Stimulated activated CD4-positive, alpha-beta T cell treated with anti-CD3 and anti-CD28 coated beads, TNF-alpha, amount 100 ng/mL, for 48 hours (primary cell): Measurements from ENCODE around the gene REV1.
"Not testable (repeated sequence)": the region's sequence is repeated elsewhere in the genome, so short reads cannot be mapped to it uniquely, and the experiment has no call there.

Experiments
- DNase-seq, 3 donors: peaks; one replicate each; pipeline ENCODE4 v3.0.0-alpha.2; 2020; ENCODE audit warnings: low read depth in 3 of 3

The REV1 gene

GRCh38 chr2:99489761-99490622, at the start of gene REV1:
TSS of gene REV1 (minus strand) at chr2:99490017. CDS start at chr2:99464975, 25,042 bp downstream.
- peak; percentile 86 to 91 (median 86) for DNase-seq

GRCh38 chr2:99537910-99538485, 48.2 kb upstream of the REV1 start:
- no peak for DNase-seq

GRCh38 chr2:99524056-99524455, 34.2 kb upstream of the REV1 start:
- no peak for DNase-seq

- no peak for DNase-seq
These were observed 32.3 kb upstream of the REV1 start for GRCh38 chr2:99522157-99522556.

GRCh38 chr2:99520813-99521212, 31.0 kb upstream of the REV1 start:
- no peak for DNase-seq

- no peak for DNase-seq
These were observed 30.4 kb upstream of the REV1 start for GRCh38 chr2:99520195-99520594.

GRCh38 chr2:99514357-99514756, 24.5 kb upstream of the REV1 start:
- no peak for DNase-seq

GRCh38 chr2:99512181-99512591, 22.4 kb upstream of the REV1 start:
- no peak for DNase-seq

- no peak for DNase-seq
These were observed 19.6 kb upstream of the REV1 start for GRCh38 chr2:99509387-99509786.

GRCh38 chr2:99507937-99508818, 18.4 kb upstream of the REV1 start:
- DNase-seq, result no peak

- no peak for DNase-seq
These were observed 15.2 kb upstream of the REV1 start for GRCh38 chr2:99504844-99505584.

- DNase-seq, result not testable (repeated sequence)
These were observed 14.0 kb upstream of the REV1 start for GRCh38 chr2:99503662-99504416.

- no peak for DNase-seq
These were observed 6.2 kb upstream of the REV1 start for GRCh38 chr2:99496021-99496420.

- DNase-seq, result no peak
These were observed 5.5 kb upstream of the REV1 start for GRCh38 chr2:99495115-99495860.

- DNase-seq, result no peak
These were observed 2.9 kb upstream of the REV1 start for GRCh38 chr2:99492721-99493120.

- no peak for DNase-seq
These were observed 1.0 kb upstream of the REV1 start for GRCh38 chr2:99490623-99491461.

- peak in 2 of 3 donors; percentile 10 to 20 for DNase-seq
These were observed 605 bp downstream of the REV1 start for GRCh38 chr2:99489063-99489760.

- no peak for DNase-seq
These were observed 1.2 kb downstream of the REV1 start for GRCh38 chr2:99488539-99489062.
